ENCODE measurements around the gene SHMT1. TPM values are rescaled to one million over a fixed set of nuclear protein-coding genes. Genes with fewer than 3 reads are reported as not detected.

SHMT1 gene
- total RNA-seq, 1 donor from 2014 or later, result 3.9 TPM

GRCh38 chr17:18291718-18292540 is 71.4 kb downstream of the SHMT1 start:
- no peaks in the 10 kb centered on the region for H3K4me1 Mint-ChIP-seq (ENCODE audit: low read depth)
- no peaks in the 10 kb centered on the region for H3K9me3 Mint-ChIP-seq (ENCODE audit: low read depth)
- DNase-seq (ENCODE audit: low spot score), result no peak
- H3K27ac Mint-ChIP-seq (ENCODE audit: unreplicated experiment), result no peak overlapping the region
- H3K4me3 Mint-ChIP-seq (ENCODE audit: unreplicated experiment), result no peak overlapping the region
- TF ChIP-seq CTCF (IDR thresholded peaks at IDR 0.05), result no peak
- H3K27me3 Mint-ChIP-seq (ENCODE audit: low read depth), result no peaks in the 10 kb centered on the region
- peaks cover 41% of the 10 kb centered on the region for H3K36me3 Mint-ChIP-seq (ENCODE audit: low read depth)

- no peak for DNase-seq (ENCODE audit: low spot score)
Measured at GRCh38 chr17:18285296-18285695, 78.1 kb downstream of the SHMT1 start.

GRCh38 chr17:18281788-18282187 is 81.6 kb downstream of the SHMT1 start:
- no peaks in the 10 kb centered on the region for H3K27me3 Mint-ChIP-seq (ENCODE audit: low read depth)
- no peak for DNase-seq (ENCODE audit: low spot score)
- H3K9me3 Mint-ChIP-seq (ENCODE audit: low read depth), result no peaks in the 10 kb centered on the region
- TF ChIP-seq CTCF (IDR thresholded peaks at IDR 0.05), result no peak
- H3K36me3 Mint-ChIP-seq (ENCODE audit: low read depth), result peaks cover 40% of the 10 kb centered on the region
- no peak overlapping the region for H3K4me3 Mint-ChIP-seq (ENCODE audit: unreplicated experiment)
- no peaks in the 10 kb centered on the region for H3K4me1 Mint-ChIP-seq (ENCODE audit: low read depth)
- H3K27ac Mint-ChIP-seq (ENCODE audit: unreplicated experiment), result no peak overlapping the region

More at GRCh38 chr17:18285296-18285695, 78.1 kb downstream of the SHMT1 start:
- no peak overlapping the region for H3K4me3 Mint-ChIP-seq (ENCODE audit: unreplicated experiment)
- H3K27ac Mint-ChIP-seq (ENCODE audit: unreplicated experiment), result no peak overlapping the region
- no peaks in the 10 kb centered on the region for H3K27me3 Mint-ChIP-seq (ENCODE audit: low read depth)
- H3K36me3 Mint-ChIP-seq (ENCODE audit: low read depth), result peaks cover 53% of the 10 kb centered on the region
- no peaks in the 10 kb centered on the region for H3K9me3 Mint-ChIP-seq (ENCODE audit: low read depth)
- TF ChIP-seq CTCF (IDR thresholded peaks at IDR 0.05), result no peak
- no peaks in the 10 kb centered on the region for H3K4me1 Mint-ChIP-seq (ENCODE audit: low read depth)

GRCh38 chr17:18280766-18281371 is 82.5 kb downstream of the SHMT1 start:
- DNase-seq (ENCODE audit: low spot score), result no peak

More at GRCh38 chr17:18280766-18281371, 82.5 kb downstream of the SHMT1 start:
- H3K4me1 Mint-ChIP-seq (ENCODE audit: low read depth), result no peaks in the 10 kb centered on the region
- H3K9me3 Mint-ChIP-seq (ENCODE audit: low read depth), result no peaks in the 10 kb centered on the region
- H3K4me3 Mint-ChIP-seq (ENCODE audit: unreplicated experiment), result no peak overlapping the region
- peaks cover 38% of the 10 kb centered on the region for H3K36me3 Mint-ChIP-seq (ENCODE audit: low read depth)
- H3K27ac Mint-ChIP-seq (ENCODE audit: unreplicated experiment), result no peak overlapping the region
- H3K27me3 Mint-ChIP-seq (ENCODE audit: low read depth), result no peaks in the 10 kb centered on the region
- no peak for TF ChIP-seq CTCF (IDR thresholded peaks at IDR 0.05)
